HG03439 (cell line): ENCODE measurements around the gene ALG14.
"Not testable (repeated sequence)": the region's sequence is repeated elsewhere in the genome, so short reads cannot be mapped to it uniquely, and the experiment has no call there.

Experiments
- ATAC-seq: cut with Tn5 transposase; IDR thresholded peaks from one replicate; pipeline ENCODE4 v1.9.1; 2021; ENCODE audit warnings: mild to moderate bottlenecking, moderate library complexity; ENCODE audit not compliant: unreplicated experiment

Gene ALG14

DNA sequence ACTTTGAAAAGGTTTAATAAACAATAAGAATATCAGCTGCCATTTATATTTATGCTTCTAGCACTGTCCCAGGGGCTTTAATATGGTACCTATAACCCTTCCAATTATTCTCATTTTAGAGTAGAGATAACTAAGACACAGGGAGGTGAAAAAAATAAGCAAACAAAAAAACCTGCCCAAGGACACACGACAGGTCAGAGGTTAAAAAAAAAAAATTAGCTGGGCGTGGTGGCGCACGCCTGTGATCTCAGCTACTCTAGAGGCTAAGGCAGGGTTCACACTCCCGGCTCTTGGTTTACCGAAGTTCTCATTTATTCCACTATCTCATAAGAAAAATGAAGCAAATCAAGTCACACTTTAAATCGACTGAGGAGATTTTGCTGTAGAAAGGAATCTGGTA is 111.2 kb downstream of the ALG14 start:
- ATAC-seq: no peak

DNA sequence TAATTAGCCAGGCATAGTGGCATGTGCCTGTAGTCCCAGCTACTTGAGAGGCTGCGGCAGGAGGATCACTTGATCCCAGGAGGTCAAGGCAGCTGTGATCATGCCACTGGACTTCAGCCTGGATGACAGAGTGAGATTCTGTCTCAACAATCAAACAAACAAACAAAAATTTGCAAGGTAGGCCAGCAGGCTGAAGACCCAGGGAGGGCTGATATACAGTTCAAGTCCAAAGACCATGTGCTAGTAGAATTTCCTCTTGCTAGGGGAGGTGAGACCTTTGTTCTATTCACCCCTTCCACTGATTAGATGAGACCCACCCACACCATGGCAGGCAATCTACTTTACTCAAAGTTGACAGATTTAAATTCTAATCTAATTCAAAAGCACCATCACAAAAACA is 114.7 kb downstream of the ALG14 start:
- ATAC-seq: no peak

GRCh38 chr1:94955767-94956632 is 116.8 kb downstream of the ALG14 start:
- ATAC-seq: no peak

DNA sequence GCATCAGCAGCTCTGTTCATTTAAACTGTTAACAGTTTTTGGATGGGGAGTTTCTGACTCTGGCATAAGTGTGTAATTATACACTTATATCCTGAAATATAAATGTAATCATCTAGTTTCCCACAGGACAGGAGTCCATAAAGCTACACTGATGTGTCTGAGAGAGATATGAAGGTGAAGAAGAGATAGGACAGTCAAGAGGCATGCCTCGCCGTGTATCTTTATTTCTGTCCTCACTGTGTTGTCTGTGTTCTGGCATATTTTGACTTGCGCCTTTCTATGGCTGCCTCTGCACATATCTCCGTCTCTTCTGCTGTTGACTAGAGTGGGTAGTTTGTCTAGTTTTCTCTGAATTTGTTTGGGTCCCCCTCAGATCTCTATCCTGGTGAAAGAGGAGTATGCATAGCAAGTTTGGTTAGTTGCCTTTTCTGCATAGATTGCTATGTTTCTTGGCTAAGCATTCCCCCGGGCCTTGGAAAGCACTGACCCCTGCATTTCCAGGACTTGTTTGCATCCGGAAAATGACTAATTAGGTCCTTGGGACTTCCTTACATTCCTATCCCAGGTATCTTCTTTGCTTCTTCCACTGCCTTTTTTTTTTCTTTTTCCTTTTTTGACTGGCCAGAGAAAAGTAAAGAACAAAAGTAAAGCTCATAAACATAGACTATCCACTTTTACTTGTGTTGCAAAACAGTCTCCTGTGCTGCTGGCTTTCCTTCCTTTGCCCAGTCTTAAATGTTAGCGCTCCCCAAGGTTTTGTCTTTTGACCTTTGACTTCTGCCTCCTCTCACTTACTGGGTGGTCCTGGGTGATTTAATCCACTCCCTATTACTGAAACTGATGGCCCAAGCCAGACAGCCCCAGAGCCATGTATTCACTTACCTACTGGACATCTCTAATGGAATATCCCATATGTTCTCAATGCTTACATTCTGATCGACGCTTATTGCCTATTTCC is 118.2 kb downstream of the ALG14 start:
- ATAC-seq: no peak

DNA sequence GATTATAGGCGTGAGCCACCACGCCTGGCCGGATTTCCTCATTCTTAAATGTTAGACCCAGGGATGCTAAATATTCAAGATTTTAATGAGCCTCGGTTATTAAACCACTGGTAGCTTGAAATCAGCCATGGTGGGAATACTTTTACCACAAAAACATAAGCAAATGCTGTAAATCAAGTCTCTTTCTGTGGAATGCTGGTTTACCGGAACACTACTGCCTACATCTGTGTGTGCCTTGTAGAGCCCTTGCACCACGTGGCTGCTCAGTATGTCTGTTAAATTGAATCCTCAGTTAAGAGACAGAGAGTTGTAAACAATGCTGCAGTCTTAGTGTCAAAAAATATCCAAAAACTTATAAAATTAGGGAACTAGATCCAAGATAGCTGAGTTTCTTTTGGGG is 119.0 kb downstream of the ALG14 start:
- no peak for ATAC-seq

DNA sequence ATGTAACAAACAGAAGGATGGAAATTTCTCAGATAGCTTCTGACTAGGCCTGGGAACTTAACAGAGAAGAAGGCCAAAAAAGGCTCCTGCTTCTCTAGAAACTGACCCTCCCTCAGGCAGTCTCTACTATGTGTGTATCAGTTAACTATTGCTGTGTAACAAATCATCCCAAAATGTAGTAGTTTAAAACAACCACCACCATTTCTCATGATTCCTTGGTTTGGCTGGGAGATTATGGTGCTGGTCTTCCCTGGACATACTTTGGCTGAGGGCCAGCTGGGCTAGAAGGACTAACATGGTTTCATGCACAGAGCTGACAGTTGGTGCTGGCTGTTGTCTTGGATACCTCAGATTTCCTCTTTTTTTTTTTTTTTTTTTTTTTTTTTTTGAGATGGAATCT is 119.6 kb downstream of the ALG14 start:
- ATAC-seq: no peak

DNA sequence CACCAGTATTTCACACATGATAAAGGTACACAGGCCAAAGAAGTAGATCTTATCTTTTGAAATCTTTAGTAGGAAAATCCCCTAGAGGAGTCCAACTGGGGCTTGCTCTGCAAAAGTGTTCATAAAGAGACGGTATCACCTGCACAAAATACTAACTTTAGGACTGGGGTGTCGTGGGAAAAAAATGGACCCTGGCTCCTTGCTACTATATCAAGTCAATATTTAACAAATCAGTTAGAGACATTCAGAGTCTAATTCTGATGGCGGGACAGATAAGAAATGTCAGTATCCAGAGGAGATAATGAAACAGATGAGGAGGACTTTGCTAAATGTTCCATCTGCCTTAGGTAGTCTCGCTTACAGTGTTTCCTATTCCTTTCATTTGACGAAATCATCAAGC is 120.2 kb downstream of the ALG14 start:
- no peak for ATAC-seq

DNA sequence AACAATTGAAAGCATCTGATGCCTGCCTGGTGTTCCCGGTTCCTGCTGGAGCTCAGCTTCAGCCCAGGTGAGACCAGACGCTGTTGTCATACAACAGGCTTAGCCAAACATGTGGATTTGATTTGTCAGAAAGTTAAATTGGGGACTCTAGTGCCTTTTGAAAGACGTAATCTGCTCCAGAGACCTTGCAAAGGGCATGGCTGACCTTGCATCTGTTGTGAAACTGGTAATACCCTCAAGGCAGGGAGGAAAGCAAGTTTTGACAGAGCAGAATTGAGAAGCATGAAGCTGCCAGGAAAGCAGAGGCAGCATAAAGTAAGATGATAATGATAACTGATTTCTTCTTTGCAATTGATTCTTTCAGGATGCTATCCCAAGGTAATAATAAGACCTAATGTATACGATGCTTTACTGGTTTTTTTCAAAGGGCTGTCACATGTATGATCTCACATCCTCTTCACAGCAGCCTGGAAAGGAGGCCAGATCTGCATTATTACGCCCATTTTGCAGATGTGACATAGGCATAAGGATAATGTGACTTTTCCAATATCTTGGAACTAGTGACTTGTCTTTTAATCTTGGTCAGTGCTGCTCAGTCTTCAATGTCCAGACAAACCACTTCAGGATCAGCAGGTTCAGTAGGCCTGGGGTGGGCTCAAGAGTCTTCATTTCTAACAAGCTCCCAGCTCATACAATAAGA is 121.1 kb downstream of the ALG14 start:
- ATAC-seq: no peak

DNA sequence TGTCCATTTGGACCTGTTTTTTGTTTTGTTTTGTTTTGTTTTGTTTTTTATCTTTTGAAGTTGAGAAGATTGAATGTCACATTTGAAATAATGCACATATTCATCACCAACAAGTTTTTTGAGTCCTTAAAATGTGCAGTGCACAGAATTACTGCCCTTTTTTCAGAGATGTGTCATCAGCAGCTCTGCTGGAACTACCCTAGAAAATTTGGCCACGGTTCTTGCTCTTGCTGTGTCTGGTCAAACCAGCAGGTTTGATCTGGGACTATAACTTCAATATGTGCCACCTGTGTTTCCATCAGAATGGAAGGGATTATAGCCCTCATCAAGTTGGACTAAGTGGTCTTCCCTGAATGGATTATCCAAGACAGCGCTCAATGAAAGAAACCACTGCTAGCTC is 121.7 kb downstream of the ALG14 start:
- ATAC-seq: no peak

GRCh38 chr1:94949681-94950661 is 122.8 kb downstream of the ALG14 start:
- no peak for ATAC-seq

DNA sequence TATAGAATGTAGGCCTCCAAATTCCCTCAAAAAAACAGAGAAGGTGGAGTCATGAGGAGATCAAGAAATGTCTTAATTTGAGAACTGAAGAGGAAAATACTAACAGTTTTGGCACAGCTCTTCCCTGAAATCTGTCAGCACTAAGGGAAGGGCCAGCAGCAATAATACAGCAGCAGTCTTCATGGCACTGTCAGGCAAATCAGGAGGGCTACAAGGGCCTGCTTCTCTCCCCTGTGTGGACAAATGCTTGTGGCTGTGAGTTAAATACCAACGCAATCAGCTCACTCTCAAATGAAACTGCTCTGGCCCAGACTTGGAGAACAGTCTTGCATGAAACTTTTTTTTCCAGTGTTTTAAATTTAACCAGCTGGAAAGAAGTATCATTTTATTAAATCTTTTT is 125.3 kb downstream of the ALG14 start:
- no peak for ATAC-seq

DNA sequence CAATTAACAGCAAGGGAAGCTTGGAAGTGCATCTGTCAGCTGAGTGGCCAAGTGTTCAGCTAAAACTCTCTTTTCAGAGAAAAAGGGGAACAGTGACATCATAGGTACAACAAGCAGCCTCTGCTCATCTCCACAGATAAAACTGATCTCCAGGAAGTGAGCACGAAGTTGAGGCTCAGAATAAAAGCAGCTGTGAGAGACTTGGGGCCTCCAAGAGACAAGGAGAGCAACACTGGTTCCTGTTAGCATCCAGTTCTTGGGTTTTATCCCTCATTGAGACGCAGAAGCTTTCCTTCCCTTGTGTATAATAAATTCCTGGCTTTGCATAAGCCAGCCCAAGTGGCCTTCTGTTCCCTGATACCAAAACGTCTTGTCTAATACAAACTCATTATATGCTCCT is 125.9 kb downstream of the ALG14 start:
- no peak for ATAC-seq

- ATAC-seq: no peak
Observed at GRCh38 chr1:94942171-94943128, 130.3 kb downstream of the ALG14 start.

- ATAC-seq: not testable (repeated sequence)
Observed at GRCh38 chr1:94941480-94941879, 131.3 kb downstream of the ALG14 start.

DNA sequence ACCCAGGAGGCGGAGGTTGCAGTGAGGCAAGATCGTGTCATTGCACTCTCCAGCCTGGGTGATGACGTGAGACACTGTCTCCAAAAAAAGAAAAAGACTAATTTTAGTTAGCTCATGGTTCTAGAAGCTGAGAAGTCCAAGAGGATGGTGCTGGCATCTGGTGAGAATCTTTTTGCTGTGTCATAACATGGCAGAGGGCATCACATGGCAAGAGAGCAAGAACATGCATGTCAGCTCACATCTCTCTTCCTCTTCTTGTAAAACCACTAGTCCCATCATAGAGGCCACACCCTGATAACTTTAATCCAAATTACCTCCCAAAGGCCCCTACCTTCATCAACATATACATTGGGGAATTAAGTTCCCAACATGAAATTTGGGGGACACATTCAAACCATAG is 132.0 kb downstream of the ALG14 start:
- no peak for ATAC-seq

DNA sequence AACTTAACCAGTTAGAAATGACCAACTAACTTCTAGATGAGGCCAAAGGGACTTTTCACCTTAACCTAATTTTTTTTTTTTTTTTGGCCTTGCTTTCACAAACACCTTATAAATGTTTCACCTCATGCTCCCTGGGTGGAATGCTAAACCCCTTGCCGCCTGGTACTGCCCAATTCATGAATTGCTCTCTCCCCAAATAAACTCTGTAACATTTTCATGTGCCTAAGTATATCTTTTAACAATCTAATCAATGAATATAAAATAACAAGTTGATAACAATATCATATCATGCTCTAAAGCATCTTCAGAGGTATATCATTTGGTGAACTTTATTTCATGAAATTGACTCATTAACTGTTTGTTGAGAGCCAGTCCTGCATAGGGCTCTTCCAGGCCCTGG is 134.9 kb downstream of the ALG14 start:
- ATAC-seq: no peak

- ATAC-seq: no peak
Observed at GRCh38 chr1:94936861-94937620, 135.7 kb downstream of the ALG14 start.

DNA sequence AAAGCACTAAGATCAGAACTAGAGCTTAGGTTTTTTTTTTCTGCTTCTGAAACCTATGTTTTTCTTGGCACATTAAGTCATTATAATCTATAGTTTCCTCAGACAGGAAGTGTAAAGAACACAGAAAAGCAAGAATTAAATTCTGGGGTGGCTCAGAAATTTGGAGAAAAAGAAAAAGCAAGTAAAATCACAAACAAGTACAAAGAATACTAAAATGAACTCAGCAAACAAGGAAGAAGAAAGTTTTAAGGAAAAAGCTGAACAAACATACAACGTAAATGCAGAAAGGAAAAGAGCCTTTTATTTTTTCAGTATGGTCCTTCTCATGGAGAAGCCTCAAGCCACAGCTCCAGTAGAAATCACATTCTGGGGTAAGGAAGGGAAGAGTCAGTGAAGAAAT is 137.3 kb downstream of the ALG14 start:
- no peak for ATAC-seq
